Measurements from ENCODE around the gene ATP6V0D1. TPM values are rescaled to one million over a fixed set of nuclear protein-coding genes. Genes with fewer than 3 reads are reported as not detected.

The ATP6V0D1 gene
- total and polyA plus RNA-seq, 2 donors (not counting 1 experiment from before 2014, with no cell fraction given): 62.1 to 91.0 TPM

GRCh38 chr16:67396159-67397035 lies 84.6 kb downstream of the ATP6V0D1 start:
- no peak overlapping the region for H3K9ac ChIP-seq (ENCODE audit: low read length)
- H3K4me3 Mint-ChIP-seq: no peak overlapping the region
- H3K27ac ChIP-seq (ENCODE audit: low read length in 2 of 2): no peak overlapping the region
- no peaks in the 10 kb centered on the region for H4K20me1 ChIP-seq (ENCODE audit: control insufficient read depth, insufficient read depth, low read length, poor library complexity, severe bottlenecking)
- no peaks in the 10 kb centered on the region for H3K9me3 Mint-ChIP-seq (ENCODE audit: insufficient read depth)
- H3K4me1 ChIP-seq (ENCODE audit: control insufficient read depth in 2 of 2, insufficient read depth in 2 of 2, low read length in 2 of 2): peaks cover 28 to 30% of the 10 kb centered on the region in 2 donors
- 77% methylated on average over 28 of the region's 31 CpGs for WGBS (ENCODE audit: insufficient coverage)
- H3K27me3 Mint-ChIP-seq: peaks cover 27% of the 10 kb centered on the region
- POLR2A ChIA-PET: interaction anchor here (0.6 kb wide), 1 partner anchor 38 kb away, joined by 5 read pairs; no protein-coding TSS in a partner anchor
- no peaks in the 10 kb centered on the region for H3K36me3 ChIP-seq (replicated peaks in 1 of 2; ENCODE audit: control extremely low read depth in 1 of 2, control insufficient read depth in 1 of 2, extremely low read depth in 1 of 2, insufficient read depth in 2 of 2, low read length in 1 of 2)
- H3K79me2 ChIP-seq (ENCODE audit: control insufficient read depth, insufficient read depth, low read length): no peaks in the 10 kb centered on the region
- TF ChIP-seq EZH2 (IDR thresholded peaks at IDR 0.05; ENCODE audit: borderline replicate concordance, insufficient read depth, low read depth, low read length, poor library complexity, severe bottlenecking) (no peak), CTCF (IDR thresholded peaks at IDR 0.05) (no peak)
- H3K4me2 ChIP-seq (replicated peaks; ENCODE audit: low read depth, low read length, poor library complexity, severe bottlenecking): no peak overlapping the region
- DNase-seq: no peak
- CTCF ChIA-PET: interaction anchor here (1.0 kb wide), 1 partner anchor 136 kb away, joined by 3 read pairs; no protein-coding TSS in a partner anchor
- peaks cover 0 to 18% (median 0%) of the 10 kb centered on the region in 3 donors for H3K9me3 ChIP-seq (ENCODE audit: control extremely low read depth in 1 of 3, control insufficient read depth in 2 of 3, insufficient read depth in 1 of 3, low read length in 2 of 3)
- no peak overlapping the region for H2AFZ ChIP-seq (ENCODE audit: insufficient read depth, low read depth, low read length, poor library complexity, severe bottlenecking)
- peaks cover 17% of the 10 kb centered on the region for H3K4me1 Mint-ChIP-seq
- no peak overlapping the region for H3K27ac Mint-ChIP-seq
- no peak overlapping the region for H3K4me3 ChIP-seq (ENCODE audit: control extremely low read depth in 1 of 5, extremely low read depth in 1 of 5, insufficient read depth in 1 of 5, low read depth in 2 of 5, low read length in 4 of 5)
- ATAC-seq (ENCODE audit: low read depth): no peak
- H3K27me3 ChIP-seq (replicated peaks in 1 of 4; ENCODE audit: control extremely low read depth in 1 of 4, control insufficient read depth in 3 of 4, insufficient read depth in 4 of 4, low read length in 3 of 4): peaks cover 0 to 55% (median 31%) of the 10 kb centered on the region in 4 experiments
- intact Hi-C loops (cut with micrococcal nuclease): loop anchor here (10.0 kb wide), 1 partner anchor 52 kb away; no protein-coding TSS in a partner anchor
